ENCODE results near the gene LAMB4.
"Not testable (repeated sequence)": the region's sequence is repeated elsewhere in the genome, so short reads cannot be mapped to it uniquely, and the experiment has no call there.

DNA sequence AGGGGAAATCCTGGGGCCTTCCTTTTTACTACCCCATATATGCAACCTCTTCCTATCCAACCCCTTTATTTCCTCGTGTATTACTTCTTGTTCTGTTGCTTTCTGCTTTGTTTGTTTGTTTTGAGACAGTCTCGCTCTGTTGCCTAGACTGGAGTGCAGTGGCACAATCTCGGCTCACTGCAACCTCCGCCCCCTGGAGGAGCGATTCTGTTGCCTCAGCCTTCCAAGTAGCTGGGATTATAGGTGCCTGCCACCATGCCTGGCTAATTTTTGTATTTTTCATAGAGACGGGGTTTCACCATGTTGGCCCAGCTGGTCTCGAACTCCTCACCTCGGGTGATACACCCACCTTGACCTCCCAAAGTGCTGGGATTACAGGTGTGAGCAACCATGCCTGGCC is 96.9 kb downstream of the LAMB4 start:
- TF ChIP-seq, protein P1, sequence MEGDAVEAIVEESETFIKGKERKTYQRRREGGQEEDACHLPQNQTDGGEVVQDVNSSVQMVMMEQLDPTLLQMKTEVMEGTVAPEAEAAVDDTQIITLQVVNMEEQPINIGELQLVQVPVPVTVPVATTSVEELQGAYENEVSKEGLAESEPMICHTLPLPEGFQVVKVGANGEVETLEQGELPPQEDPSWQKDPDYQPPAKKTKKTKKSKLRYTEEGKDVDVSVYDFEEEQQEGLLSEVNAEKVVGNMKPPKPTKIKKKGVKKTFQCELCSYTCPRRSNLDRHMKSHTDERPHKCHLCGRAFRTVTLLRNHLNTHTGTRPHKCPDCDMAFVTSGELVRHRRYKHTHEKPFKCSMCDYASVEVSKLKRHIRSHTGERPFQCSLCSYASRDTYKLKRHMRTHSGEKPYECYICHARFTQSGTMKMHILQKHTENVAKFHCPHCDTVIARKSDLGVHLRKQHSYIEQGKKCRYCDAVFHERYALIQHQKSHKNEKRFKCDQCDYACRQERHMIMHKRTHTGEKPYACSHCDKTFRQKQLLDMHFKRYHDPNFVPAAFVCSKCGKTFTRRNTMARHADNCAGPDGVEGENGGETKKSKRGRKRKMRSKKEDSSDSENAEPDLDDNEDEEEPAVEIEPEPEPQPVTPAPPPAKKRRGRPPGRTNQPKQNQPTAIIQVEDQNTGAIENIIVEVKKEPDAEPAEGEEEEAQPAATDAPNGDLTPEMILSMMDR (conservative IDR thresholded peaks at IDR 0.05 in 1 of 2, IDR thresholded peaks at IDR 0.05 in 1 of 2; ENCODE audit: low read depth in 1 of 2, low read length in 2 of 2) = not testable (repeated sequence)
- not testable (repeated sequence) for TF ChIP-seq EZH2 (IDR thresholded peaks at IDR 0.05; ENCODE audit: low read length, missing control alignments)
